Right atrium auricular region (tissue), 2 donors: ENCODE data around the gene ZBTB46. TPM values are rescaled to one million over a fixed set of nuclear protein-coding genes. Genes with fewer than 3 reads are reported as not detected.

Experiments used
- DNase-seq: peaks from one replicate; pipeline ENCODE4 v3.0.0-alpha.2; 2019; ENCODE audit warnings: low spot score
- H3K27ac ChIP-seq, 2 donors: fragments of 200-600 bp; sonication (generic); 1 replicate in 1 of 2; 2 replicates in 1 of 2; pipeline ENCODE4 v1.5.1; 2016 to 2019
- H3K27me3 ChIP-seq, 2 donors: fragments of 200-600 bp; sonication (generic); one replicate each; pipeline versions ENCODE4 v1.5.1 to v1.6.0; 2017 to 2019
- H3K36me3 ChIP-seq: fragments of 200-600 bp; sonication (generic); one replicate; pipeline ENCODE4 v1.5.1; 2016
- H3K4me1 ChIP-seq, 2 donors: fragments of 200-600 bp; sonication (generic); one replicate each; pipeline versions ENCODE4 v1.5.1 to v1.6.0; 2017 to 2019
- H3K4me3 ChIP-seq, 2 donors: fragments of 200-600 bp; sonication (generic); 1 replicate in 1 of 2; 2 replicates in 1 of 2; pipeline ENCODE4 v1.5.1; 2017 to 2019; ENCODE audit warnings: mild to moderate bottlenecking in 1 of 2, moderate library complexity in 1 of 2
- H3K9me3 ChIP-seq, 2 donors: fragments of 200-600 bp; sonication (generic); one replicate each; pipeline ENCODE4 v1.5.1; 2019
- total RNA-seq, 2 donors: library from RNA; depleted of rRNA; stranded (reverse); fragments of >200 nt; gene quantifications; one replicate each; pipeline ENCODE4 v1.1.0, GENCODE V29; 2016
- TF ChIP-seq, protein P1 (sequence below), 2 donors: fragments of 200-600 bp; sonication (generic); IDR thresholded peaks; one replicate each; pipeline ENCODE4 v1.5.1; 2019; ENCODE audit warnings: antibody characterized with exemption in 2 of 2

ZBTB46 gene
- total RNA-seq, 2 donors from 2014 or later = 12.2 to 17.8 TPM

DNA sequence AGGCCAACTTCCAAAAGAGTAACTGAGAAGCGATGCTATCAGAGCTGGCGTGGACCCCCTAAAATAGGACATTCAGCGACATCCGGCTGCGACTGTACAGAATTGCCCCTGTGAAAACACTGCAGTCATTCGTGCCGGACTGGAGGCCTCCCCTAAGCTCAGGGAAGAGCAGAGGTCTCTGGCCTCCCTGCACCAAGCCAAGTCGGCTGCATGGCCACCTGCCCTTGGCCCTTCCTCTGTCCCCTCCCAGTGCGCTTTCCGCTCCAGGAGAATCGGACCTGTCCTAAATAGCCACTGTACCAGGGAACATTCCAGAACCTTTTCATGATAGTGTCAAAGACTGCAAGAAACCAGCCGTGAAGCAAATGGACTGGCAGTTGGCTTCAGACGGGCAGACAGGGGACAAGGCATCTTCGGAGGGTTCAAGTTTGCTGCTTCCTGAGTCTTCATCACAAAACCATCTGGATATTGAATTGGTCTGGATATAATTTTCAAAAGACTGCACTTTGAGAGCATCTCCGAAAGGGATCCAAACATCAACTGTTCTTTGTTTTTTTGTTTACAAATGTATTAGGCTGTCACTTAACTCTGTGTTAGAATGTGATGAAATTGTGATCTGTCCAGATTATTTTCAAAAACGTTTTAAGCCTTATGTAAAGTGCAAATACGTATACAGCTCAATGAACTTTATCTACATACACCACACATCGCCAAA lies 75.0 kb downstream of the ZBTB46 start:
- peaks cover 0 to 7% of the 10 kb centered on the region in 2 donors for H3K4me1 ChIP-seq
- no peaks in the 10 kb centered on the region for H3K27me3 ChIP-seq
- H3K36me3 ChIP-seq = peaks cover 5% of the 10 kb centered on the region
- no peak overlapping the region for H3K4me3 ChIP-seq
- TF ChIP-seq, protein P1, sequence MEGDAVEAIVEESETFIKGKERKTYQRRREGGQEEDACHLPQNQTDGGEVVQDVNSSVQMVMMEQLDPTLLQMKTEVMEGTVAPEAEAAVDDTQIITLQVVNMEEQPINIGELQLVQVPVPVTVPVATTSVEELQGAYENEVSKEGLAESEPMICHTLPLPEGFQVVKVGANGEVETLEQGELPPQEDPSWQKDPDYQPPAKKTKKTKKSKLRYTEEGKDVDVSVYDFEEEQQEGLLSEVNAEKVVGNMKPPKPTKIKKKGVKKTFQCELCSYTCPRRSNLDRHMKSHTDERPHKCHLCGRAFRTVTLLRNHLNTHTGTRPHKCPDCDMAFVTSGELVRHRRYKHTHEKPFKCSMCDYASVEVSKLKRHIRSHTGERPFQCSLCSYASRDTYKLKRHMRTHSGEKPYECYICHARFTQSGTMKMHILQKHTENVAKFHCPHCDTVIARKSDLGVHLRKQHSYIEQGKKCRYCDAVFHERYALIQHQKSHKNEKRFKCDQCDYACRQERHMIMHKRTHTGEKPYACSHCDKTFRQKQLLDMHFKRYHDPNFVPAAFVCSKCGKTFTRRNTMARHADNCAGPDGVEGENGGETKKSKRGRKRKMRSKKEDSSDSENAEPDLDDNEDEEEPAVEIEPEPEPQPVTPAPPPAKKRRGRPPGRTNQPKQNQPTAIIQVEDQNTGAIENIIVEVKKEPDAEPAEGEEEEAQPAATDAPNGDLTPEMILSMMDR (IDR thresholded peaks at IDR 0.05) = no peak
- H3K27ac ChIP-seq = no peak overlapping the region
- H3K9me3 ChIP-seq = no peaks in the 10 kb centered on the region
- no peak for DNase-seq

DNA sequence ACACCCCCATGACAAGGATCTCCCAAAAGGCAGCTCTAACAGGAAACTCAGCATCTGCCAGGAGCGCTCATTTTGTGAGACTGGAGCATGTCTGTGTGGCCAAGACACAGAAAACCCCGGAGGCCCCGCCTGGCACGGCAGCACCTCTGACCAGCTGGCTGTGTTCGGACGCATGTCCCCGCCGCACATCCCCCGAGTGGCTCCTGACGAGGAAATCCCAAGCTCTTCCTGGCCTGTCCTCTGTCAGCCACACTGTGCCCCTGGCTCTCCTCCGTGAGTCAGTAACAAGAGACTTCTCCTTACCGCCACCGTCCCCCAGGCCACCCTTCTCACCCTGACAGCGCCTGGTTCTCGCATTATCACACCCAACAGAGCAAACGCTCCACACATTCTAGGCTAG lies 77.1 kb downstream of the ZBTB46 start:
- H3K36me3 ChIP-seq = peaks cover 11% of the 10 kb centered on the region

DNA sequence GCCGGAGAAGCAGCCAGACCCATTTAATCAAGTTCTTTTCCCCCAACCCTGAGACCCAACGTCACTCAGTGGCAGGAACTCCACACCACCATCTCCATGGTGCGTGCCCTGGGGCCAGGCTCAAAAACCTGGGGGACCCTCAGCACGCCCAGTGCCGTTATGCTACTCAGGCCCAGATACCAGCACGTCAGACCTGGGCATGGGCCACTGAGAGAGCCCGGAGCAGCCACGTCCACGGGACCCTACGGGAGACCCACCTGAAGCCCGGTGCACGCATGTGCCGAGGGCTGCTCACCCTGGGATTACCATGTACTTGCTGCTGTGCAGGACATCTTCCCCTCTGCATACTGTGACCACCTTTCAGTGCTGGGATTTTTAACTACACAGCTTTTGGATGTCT lies 77.7 kb downstream of the ZBTB46 start:
- Histone ChIP-seq H3K4me3 (no peak overlapping the region), H3K27me3 (no peaks in the 10 kb centered on the region), H3K36me3 (peaks cover 11% of the 10 kb centered on the region), H3K4me1 (peaks cover 0 to 7% of the 10 kb centered on the region in 2 donors), H3K27ac (peak overlapping the region in 1 of 2 donors; percentile 32), H3K9me3 (no peaks in the 10 kb centered on the region)
- no peak for DNase-seq
- TF ChIP-seq, protein P1 (IDR thresholded peaks at IDR 0.05) = no peak

More for the DNA sequence above, 77.1 kb downstream of the ZBTB46 start:
- TF ChIP-seq, protein P1 (IDR thresholded peaks at IDR 0.05) = no peak
- Histone ChIP-seq H3K27me3 (no peaks in the 10 kb centered on the region), H3K4me3 (no peak overlapping the region), H3K9me3 (no peaks in the 10 kb centered on the region), H3K27ac (peak overlapping the region in 1 of 2 donors; percentile 32), H3K4me1 (peaks cover 0 to 7% of the 10 kb centered on the region in 2 donors)
- no peak for DNase-seq

- DNase-seq = no peak
- TF ChIP-seq, protein P1 (IDR thresholded peaks at IDR 0.05) = no peak
- H3K4me3 ChIP-seq = no peak overlapping the region
- no peak overlapping the region for H3K27ac ChIP-seq
- H3K36me3 ChIP-seq = peaks cover 11% of the 10 kb centered on the region
- H3K9me3 ChIP-seq = no peaks in the 10 kb centered on the region
- no peaks in the 10 kb centered on the region for H3K27me3 ChIP-seq
- peaks cover 0 to 7% of the 10 kb centered on the region in 2 donors for H3K4me1 ChIP-seq
Measured at GRCh38 chr20:63752411-63753101, 78.5 kb downstream of the ZBTB46 start.

DNA sequence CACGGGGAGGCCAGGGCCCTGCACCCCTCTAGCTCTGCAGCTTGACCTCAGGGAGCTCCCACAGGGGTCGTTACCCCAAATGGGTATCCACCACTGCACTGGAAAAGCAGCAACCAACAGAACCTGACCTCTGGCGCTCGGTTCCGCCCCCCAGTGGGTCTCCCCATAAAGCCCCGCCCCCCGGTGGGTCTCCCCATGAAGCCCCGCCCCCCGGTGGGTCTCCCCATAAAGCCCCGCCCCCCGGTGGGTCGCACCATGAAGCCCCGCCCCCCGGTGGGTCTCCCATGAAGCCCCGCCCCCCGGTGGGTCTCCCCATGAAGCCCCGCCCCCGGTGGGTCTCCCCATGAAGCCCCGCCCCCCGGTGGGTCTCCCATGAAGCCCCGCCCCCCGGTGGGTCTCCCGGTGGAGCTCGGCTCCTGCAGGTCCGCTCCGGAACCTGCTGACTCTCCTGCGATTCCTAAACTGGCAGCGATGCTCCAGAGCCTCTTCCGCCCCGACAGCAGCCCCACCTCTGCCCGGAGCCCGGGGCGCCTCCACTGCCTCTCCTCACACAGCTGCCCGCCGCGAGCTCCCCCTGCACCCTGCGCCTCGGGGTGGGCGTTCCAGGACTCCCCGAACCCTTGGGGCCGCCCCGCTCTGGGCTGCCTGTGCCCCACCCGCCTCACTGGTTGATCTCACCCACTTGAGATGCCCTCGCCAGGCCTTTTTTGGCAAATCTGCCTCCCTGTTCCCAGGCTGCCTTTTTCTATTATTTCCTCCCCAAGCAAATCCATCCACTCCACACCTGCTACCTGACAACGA lies 79.4 kb downstream of the ZBTB46 start:
- Histone ChIP-seq H3K27me3 (no peaks in the 10 kb centered on the region), H3K4me1 (peaks cover 0 to 7% of the 10 kb centered on the region in 2 donors), H3K36me3 (peaks cover 14% of the 10 kb centered on the region), H3K4me3 (no peak overlapping the region), H3K27ac (no peak overlapping the region), H3K9me3 (no peaks in the 10 kb centered on the region)
- DNase-seq = no peak
- TF ChIP-seq, protein P1 (IDR thresholded peaks at IDR 0.05) = no peak
